HG02970 (cell line): Measurements from ENCODE around the gene ISL1.

ENCODE experiments used
- ATAC-seq: cut with Tn5 transposase; IDR thresholded peaks from one replicate; pipeline ENCODE4 v1.9.1; 2021; ENCODE audit warnings: mild to moderate bottlenecking, moderate library complexity, moderate number of reproducible peaks; ENCODE audit not compliant: unreplicated experiment, low FRiP score

ISL1 gene

DNA sequence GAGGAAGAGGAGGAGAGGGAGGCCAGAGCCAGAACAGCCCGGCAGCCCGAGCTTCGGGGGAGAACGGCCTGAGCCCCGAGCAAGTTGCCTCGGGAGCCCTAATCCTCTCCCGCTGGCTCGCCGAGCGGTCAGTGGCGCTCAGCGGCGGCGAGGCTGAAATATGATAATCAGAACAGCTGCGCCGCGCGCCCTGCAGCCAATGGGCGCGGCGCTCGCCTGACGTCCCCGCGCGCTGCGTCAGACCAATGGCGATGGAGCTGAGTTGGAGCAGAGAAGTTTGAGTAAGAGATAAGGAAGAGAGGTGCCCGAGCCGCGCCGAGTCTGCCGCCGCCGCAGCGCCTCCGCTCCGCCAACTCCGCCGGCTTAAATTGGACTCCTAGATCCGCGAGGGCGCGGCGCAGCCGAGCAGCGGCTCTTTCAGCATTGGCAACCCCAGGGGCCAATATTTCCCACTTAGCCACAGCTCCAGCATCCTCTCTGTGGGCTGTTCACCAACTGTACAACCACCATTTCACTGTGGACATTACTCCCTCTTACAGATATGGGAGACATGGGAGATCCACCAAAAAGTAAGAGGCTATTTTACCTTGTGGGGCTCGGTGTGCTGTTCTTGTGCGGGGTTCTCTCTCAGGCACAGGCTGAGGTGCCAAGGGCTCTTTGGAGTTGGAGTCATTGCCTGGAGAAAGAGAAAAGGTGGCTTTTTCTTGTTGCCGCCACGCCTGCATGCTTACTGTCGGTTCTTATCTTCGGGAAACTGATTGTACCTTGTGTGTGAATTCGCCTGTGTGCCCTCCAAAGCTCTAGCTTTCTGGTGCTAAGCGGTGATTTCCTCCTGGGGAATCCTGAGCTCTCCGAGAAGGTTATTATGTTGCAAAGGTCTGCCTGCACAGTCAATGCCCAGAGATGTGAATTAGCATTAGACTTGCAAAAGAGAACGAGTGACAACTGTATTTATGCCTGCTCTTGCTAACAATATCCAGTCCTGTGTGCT lies at the start of gene ISL1:
Gene ISL1, plus strand, starts transcription at position 318 of the 991 bp plus-strand sequence. Its CDS starts 224 bp downstream, at position 542.
- no peak for ATAC-seq

DNA sequence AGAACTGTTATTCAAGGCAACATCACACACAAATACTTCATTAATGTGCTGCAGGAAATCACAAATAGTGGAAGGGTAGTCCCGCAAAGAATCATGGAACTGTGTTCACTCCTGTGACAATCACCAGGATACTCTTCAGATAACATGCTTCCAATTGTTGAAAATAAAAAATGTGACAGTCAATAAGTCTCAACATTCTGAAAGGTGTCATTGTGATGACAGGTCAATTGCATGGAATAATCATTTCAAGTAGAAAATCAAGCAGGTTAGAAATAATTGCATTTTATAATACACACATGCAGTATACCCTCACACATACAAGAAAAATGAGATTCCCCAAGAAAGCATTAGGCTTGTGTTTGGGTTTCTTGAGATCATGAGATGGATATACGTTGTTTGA lies 46.4 kb upstream of the ISL1 start:
- no peak for ATAC-seq

DNA sequence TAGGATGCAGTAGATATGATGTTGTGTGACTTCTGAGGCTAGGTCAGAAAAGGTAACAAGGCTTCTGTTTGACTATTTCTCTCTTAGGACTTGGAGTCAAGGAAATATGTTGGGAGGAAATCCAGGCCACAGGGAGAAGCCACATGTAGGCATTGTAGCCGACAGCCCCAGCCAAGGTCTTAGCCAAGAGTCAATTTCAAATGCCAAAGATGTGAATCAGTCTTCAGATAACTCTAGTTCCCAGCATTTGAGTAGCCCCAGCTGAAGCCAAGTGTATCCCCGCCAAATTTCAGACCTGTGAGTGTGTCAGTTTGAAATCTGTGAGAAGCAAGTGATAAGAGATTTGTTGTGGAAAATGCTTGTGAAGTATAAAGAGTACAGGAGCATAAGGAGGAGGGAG lies 38.1 kb upstream of the ISL1 start:
- no peak for ATAC-seq

DNA sequence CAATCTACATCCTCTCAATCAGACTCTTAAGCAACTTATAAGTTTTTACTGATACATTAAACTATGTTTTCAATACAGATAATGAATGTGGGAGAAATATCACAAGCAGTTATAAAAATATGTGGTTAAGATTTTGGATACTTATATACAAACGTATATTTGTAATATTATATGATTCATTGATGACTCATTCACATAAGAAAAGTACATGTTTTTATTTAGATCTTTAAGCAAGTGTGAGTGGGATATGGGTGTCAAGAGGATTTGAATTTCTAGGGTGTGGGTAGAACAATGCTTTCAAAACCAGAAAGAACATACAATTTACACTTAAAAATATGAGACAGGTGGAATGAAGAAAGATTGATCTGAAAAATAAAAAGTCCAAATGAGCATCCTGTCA lies 36.1 kb upstream of the ISL1 start:
- ATAC-seq, result no peak

DNA sequence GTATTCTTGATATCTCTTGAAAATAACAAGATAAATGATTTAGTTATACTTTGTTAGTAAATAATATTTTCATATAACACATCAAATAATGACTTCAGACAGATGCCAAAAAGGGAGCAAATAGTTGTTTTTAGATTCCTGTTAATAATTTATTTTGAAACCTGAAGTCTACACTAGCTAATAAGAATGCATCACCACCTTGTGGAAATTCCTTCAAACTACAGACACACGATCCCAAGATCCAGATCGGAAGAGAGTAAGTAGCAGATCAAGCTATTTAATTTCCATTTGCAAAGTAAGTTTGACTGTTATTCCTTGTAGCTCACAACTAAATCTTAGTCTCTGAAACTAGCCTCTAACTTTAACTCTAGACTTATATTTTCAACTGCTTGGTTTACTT lies 35.5 kb upstream of the ISL1 start:
- ATAC-seq, result no peak

DNA sequence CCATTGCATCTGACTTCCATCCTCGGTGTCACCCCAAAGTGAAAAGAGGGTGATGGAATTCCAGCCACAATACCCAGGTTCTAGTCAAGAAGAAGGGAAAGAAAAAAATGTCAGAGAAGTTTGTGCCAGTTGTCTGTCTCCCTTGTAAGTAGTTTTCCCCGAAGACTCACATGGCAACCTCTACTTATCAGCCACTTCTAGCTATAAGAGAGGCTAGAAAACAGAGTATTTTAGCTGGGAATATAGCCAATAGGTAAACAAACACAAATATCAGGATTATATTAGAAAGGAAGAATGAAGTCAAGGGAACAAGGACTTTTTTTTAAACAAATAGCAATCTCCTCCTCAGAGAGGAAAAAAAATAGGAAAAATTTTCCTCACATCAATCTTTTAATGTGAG lies 12.2 kb upstream of the ISL1 start:
- no peak for ATAC-seq

DNA sequence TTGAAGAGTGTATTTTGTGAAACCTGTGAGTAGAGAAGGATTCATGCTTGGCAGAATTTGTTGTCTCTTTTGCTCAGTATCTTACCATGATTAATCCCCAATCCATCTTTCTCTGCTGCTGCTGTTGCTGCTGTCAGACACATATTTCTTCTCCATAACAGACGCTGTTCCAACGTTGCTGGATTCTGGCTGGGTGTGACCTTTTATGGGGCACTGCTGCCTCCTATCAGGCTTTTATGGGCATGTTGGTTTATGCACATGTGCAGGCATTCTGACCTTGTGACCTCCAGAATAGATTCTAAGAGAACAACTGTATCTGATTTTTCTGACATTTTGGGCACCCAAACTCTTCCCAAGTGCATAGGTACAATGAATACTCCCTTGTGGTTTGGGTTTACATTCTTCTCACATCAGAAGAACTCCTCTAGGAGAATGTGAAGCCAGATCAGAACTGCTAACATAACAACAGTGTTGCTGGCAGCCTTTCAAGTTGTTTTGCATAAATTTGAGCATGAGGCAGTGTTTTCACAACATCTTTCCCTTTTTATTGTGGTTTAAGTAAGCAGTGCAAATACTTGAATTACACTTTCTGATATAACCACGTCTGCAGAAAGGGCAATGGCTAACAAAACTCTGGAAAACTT lies 9.2 kb upstream of the ISL1 start:
- ATAC-seq, result no peak

DNA sequence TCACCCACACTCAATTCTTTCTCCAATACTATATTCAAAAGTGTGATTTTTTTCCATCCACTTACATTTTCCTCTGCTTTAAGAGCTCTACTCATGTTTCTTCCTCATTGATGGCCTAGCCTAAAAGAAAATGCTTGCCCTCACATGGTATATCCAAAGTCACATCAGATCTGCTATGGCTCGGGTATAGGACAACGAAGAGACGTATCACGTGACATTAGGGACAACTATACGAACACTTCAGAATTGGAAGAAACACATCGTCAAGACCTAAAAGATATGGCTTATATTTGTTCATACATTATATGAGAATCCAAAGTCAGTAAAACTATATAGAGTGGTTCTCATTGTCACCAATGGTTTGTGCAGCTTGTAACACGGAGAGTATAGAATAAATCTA lies 8.2 kb upstream of the ISL1 start:
- ATAC-seq, result no peak

DNA sequence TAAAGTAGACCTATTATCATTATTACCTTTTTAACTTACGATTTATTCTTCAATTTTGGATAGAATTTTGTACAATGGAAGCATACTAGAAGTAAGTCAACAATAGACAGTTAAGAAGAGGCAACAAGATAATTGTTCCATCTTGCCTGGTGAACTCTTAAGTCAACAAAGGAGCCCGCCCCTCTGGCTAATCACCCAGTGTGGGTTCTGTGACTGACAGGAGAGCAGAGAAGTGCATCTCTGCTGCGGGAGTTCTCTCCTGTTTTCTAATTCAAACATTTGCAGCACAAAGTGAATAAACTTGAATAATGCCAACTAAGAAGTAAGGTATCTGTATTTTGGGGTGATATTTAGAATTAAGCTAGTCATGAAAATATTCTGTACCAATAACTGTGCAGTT lies 6.7 kb upstream of the ISL1 start:
- ATAC-seq, result no peak

DNA sequence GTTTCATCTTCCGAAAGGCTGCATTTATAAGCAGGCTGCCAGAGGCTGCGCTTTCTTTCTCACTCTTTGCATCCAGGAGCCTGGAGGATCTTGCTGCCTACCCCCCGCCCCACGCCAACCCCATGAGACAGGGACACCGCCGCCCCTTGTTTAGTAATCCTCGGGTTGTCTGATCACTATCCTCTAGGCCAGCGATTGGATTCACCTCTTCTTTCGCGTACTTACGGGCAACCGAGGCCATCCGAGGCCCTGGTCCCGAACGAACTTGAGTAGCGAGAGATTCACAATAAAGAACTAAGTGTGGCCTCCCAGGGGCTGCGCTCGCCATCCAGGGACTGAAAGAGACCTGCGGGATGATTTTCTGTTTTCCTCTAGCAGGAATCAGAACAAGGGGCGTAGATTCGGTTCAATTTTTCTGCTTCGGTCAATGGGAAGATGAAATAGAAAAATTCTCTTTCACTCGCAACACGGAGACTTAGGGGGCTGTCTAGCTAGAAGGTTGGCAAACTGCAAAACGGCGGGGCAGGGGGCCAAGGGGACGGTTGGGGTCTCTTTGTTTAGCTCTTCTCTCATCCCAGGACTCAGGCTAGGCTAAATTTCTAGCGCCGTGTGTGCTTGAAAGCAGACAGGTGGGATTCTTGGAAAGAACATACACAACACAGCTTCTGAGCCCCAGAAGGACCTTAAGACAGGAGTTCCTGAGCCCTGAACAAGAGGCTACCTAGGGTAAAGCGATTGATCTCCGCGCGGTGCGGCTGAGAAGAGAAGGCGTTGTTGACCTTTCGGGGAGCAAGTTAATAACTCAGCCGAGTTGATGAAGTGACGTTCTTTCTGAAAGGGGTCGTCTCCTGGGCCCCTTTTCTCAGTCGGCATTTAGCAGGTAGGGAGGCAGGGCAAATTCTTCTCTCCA lies 5.8 kb upstream of the ISL1 start:
- no peak for ATAC-seq

DNA sequence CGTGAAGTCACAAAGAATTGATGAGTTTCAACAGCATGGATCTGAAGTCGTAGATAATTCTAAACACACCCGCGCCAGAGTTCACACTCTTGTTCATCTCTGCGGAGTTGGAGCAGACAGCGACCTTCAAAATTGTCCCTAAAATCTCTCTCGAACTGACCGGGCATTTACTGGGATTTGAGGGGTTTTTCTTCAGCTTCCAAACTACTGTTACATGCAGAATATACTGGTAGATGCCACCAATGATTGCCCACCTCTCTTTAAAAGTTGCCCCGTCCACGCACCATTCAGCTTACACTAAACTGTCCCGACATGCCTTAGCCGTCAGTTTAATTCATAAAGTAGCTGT lies 5.2 kb upstream of the ISL1 start:
- no peak for ATAC-seq

DNA sequence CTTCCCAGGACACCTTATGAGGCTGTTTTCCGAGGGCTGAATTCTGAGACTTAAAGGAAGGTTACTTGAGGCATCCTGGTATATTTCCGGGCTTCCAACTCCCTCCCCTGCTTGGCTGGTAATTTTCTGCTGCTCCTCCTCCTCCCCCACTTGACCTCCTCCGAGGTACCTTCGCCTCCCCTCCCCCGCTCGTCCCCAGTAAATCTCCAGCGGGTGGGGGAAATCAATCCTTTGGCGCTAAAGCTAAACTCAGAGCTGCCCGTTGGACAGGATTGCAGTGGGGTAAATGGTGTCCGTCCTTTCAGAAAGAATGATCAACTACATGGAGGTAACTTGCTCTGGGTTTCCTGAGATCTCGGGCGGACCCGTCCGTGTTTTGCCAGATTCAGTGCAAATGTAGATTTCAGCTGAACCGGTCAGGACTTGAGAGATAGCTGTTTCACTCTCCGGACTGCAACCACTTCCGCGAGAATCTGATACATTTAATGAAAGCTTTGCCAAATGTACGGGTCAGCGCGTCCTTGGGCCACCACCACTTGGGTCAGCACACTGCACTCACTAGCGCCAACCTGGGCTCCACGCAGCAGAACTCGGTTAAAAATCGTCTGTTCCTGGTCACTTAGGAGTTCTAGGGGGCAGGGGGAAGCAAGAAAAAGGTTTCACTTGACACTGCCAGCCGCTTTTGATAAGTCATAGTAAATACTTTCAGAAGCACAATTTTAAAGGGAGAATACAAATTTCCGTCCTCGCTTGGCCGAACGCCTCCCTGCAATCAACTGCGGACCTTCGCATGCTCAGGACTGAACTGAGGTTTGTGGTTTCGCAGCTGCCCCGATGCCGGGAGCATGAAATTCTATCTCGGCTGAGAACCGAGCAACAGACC lies 4.6 kb upstream of the ISL1 start:
- no peak for ATAC-seq

DNA sequence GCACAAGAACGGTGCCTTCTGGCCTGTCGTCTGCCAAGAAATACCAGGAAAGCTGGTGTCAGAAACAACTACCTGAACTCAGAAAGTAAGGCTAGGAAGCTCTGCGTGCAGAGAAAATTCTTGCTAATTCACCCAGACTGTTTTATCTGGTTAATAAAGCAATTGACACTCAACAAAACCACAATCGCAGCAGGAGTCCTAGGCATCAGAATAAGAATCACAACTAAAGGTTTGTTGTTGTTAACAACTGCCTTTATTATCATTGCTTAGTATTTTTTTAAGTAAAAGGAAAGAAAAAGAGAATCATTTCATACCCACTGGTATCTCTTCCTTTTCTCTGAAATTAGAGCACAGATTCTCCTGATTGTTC lies 3.9 kb upstream of the ISL1 start:
- no peak for ATAC-seq

DNA sequence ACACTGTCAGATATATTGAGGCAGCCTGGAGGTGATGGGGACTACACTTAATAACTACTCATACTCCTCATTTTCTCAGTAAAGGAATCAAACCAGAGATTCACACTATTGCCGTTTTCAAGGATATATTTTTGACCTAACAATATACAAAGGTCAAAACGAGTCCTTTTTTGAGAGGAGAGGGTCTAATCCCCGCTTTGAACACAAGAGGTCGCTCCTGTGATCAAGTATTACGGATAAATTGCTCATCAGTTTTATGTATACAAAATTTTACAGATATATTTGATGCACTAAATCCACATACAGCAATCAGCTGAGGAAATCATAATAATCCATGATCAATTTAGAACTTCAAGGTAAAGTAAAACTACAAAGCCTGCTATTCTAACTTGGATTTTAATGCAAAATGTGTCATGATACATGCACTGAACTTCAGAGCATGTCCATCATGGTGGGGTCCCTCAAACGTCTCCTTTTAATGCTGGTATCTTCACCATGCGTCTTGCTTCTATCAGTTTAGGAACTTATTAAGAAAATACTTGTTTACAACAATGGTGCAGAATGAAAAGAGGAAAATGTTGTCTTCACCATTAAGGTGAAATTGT lies 2.5 kb upstream of the ISL1 start:
- no peak for ATAC-seq

DNA sequence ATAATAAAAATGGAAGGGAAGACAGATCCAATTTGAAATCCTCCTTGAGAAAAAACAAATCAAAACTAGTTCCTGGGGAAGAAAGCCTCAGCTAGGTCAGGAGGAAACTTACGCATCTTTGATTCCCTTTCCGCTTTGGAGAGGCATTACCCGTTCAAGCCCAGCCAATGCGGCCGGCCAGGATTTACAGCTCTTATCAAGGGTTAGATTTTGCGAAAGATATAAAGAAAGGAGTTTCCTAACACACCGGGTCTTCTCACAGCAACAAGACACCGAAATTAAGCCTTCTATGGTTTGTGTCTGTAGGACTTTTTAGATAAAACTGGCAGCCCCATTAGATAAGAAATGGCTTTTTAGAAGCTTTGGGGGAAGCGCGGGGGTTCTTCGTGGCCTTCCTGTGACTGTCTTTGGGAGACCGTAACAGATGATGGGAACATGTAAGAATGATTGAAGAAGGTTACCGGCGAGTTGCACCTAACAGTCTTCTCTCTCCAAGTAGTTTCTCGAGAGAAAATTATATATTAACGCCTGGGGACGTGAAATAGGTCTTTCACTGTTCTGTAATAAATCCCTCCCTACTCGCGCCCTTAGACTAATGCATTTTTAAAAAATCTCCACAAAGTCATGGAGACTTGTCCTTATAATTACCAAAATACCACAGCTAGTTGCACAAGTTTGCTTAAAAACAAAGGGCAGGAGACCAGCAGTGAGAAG lies 1.3 kb upstream of the ISL1 start:
- no peak for ATAC-seq

DNA sequence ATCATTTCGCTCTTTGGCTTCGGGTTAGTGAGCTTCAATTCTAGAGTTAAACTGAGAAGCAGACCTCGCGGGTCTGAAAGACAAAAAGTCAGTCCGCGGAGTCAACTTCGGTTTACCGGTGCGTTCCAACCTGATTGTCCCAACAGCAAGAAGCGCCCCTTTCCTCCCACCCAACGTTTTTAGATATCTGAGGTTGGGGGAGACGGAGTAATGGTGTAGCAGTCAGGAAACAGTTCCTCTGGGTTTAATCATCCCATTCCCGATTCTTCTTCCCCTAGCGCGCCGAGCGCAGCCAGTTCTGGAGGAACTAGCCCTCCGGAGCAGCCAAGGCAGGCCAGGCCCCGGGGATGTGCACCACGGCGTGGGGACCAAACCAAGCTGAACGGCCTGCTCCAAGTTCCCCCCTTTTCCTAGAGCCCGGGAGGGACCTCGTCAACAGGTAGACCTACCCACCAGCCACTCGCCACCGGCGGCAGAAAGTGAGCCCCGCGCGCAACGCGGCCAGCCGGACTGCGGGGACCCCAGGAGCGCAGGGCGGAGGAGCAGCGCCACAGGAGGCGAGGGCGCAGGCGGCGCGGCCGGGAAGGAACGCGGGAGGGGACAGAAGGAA lies 622 bp upstream of the ISL1 start:
- no peak for ATAC-seq

DNA sequence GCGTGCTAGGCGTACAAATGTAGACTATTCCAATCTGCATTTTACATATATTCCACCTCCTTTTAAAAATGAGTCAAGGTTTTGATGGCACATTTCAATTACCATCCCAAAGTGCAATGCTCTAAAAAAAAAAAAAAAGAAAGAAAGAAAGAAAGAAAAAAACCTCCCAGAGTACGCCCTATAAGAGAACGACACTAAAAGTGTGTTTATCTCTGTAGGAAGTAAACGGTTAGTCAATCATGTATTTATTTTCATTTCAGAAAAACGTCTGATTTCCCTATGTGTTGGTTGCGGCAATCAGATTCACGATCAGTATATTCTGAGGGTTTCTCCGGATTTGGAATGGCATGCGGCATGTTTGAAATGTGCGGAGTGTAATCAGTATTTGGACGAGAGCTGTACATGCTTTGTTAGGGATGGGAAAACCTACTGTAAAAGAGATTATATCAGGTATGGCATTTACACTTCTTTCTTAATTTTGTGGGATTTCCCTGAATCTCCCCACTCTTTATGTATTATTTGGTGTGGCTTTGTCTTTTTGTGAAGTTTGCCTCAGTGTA lies 1.1 kb downstream of the ISL1 start:
- no peak for ATAC-seq

DNA sequence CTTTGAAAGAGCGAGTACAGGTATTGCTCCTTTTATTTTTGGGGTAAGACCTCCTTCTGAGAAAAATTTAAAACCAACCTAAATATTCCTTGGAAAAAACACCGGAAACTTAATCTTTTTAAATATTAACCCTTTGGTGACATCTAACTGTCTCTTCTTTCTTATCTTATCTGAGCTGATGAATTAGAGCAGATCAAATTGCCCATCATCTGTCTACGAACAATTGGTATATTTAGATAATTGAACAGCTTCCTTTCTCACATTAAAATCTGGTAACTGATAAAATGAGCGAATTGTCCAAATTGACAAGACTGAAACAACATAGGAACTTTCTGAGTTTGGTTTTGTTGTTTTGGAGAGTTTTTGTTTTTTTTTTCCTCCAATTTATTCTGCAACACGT lies 2.0 kb downstream of the ISL1 start:
- ATAC-seq, result no peak
